ENCODE data around the gene CHST7. TPM values are rescaled to one million over a fixed set of nuclear protein-coding genes. Genes with fewer than 3 reads are reported as not detected.

Gene CHST7
- total RNA-seq, 2 donors from 2014 or later: 7.0 to 9.9 TPM

- no peaks in the 10 kb centered on the region for H3K4me1 ChIP-seq
- WGBS, 2 donors: 74 to 75% methylated on average over 3 to 4 of the region's 5 CpGs
- intact Hi-C loops (cut with DNase I): no loop called here
These were observed 73.7 kb downstream of the CHST7 start for GRCh38 chrX:46647251-46647650.

More at GRCh38 chrX:46647251-46647650, 73.7 kb downstream of the CHST7 start:
- no peaks in the 10 kb centered on the region for H3K9me3 ChIP-seq
- H3K36me3 ChIP-seq (replicated peaks in 1 of 2; ENCODE audit: insufficient read depth in 1 of 2, low read depth in 2 of 2): peaks cover 0 to 1% of the 10 kb centered on the region in 2 donors
- DNase-seq (no peak), ATAC-seq (no peak)
- H3K4me3 ChIP-seq: no peak overlapping the region
- no peaks in the 10 kb centered on the region for H3K27me3 ChIP-seq
- H3K27ac ChIP-seq: no peak overlapping the region
- TF ChIP-seq POLR2A (IDR thresholded peaks at IDR 0.05) (no peak), CTCF (IDR thresholded peaks at IDR 0.05) (no peak)

Small RNAs within 50 kb of the gene (small RNA-seq; reads per million reads assigned to genes)
- gene RF00017: not detected

Other genes with a start within 250 kb of the CHST7 start
- 10 to 100 TPM in 1 of 2 donors, under 1 TPM in 1; 0.99 to 10.4 TPM for gene ZNF674, start 28.3 kb upstream of the CHST7 start, total RNA-seq
- 1 to 10 TPM; 6.2 to 7.6 TPM for gene SLC9A7, start 185.4 kb downstream of the CHST7 start, total RNA-seq